Measurements from ENCODE around the gene MARCHF10. TPM values are rescaled to one million over a fixed set of nuclear protein-coding genes. Genes with fewer than 3 reads are reported as not detected.

MARCHF10 gene, protein sequence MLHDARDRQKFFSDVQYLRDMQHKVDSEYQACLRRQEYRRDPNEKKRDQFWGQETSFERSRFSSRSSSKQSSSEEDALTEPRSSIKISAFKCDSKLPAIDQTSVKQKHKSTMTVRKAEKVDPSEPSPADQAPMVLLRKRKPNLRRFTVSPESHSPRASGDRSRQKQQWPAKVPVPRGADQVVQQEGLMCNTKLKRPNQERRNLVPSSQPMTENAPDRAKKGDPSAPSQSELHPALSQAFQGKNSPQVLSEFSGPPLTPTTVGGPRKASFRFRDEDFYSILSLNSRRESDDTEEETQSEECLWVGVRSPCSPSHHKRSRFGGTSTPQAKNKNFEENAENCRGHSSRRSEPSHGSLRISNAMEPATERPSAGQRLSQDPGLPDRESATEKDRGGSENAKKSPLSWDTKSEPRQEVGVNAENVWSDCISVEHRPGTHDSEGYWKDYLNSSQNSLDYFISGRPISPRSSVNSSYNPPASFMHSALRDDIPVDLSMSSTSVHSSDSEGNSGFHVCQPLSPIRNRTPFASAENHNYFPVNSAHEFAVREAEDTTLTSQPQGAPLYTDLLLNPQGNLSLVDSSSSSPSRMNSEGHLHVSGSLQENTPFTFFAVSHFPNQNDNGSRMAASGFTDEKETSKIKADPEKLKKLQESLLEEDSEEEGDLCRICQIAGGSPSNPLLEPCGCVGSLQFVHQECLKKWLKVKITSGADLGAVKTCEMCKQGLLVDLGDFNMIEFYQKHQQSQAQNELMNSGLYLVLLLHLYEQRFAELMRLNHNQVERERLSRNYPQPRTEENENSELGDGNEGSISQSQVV
- 0.16 TPM for total RNA-seq

DNA sequence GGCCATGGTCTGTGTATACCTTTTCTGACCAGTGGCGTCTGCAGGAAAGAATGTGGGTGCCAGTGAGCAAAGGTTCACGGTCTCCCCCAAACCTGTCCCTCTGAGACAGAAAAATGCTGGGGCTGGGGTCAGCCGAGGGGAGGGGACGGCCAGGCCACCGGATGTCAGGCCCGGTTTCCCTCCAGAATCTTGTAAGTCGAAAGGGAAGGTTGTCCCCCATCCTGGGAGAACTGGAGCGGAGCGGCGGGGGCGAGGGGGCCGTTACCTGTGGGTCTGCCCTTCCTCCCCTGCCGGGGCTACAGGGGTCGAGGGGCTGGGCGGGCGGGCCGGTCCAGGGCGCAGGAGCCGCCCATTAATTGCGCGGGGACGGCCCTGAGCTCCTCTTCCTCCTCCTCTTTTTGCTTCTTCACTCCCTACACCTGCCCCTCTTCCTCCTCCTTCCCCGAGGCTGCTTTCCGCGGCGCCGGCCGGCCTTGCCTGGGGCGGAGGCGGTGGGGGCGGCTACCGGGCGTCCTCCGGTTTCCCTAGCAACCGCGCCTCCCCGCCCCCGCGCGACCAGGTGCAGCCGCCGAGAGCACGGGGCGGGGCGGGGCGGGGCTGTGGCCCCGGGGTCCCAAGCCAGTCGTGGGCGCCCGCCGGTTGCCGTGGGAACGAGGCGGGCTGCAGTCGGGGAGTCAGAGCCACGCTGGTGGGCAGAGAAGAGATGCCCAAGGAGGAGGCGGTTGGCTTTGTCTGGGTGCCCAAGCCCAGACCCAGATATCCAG lies at the start of gene MARCHF10:
Gene MARCHF10, minus strand, starts transcription at position 503 of the 764 bp plus-strand sequence. CDS start 6,579 bp downstream, outside the sequence.

Other genes starting within 250 kb of the MARCHF10 start
- gene MRC2, start 180.6 kb downstream of the MARCHF10 start, total RNA-seq: 178 TPM
- gene TANC2, start 157.9 kb upstream of the MARCHF10 start, total RNA-seq: 71.0 TPM

Measured in camera-type eye (tissue), 1 donor.